Activated effector memory CD4-positive, alpha-beta T cell treated with anti-CD3 and anti-CD28 coated beads, Interleukin-2, amount 50 U/mL, for 16 hours (primary cell): ENCODE data around the gene GRB10.
"Not testable (repeated sequence)": the region's sequence is repeated elsewhere in the genome, so short reads cannot be mapped to it uniquely, and the experiment has no call there.

Experiments used
- DNase-seq: peaks from one replicate; pipeline ENCODE4 v3.0.0-alpha.2; 2020

Gene GRB10

DNA sequence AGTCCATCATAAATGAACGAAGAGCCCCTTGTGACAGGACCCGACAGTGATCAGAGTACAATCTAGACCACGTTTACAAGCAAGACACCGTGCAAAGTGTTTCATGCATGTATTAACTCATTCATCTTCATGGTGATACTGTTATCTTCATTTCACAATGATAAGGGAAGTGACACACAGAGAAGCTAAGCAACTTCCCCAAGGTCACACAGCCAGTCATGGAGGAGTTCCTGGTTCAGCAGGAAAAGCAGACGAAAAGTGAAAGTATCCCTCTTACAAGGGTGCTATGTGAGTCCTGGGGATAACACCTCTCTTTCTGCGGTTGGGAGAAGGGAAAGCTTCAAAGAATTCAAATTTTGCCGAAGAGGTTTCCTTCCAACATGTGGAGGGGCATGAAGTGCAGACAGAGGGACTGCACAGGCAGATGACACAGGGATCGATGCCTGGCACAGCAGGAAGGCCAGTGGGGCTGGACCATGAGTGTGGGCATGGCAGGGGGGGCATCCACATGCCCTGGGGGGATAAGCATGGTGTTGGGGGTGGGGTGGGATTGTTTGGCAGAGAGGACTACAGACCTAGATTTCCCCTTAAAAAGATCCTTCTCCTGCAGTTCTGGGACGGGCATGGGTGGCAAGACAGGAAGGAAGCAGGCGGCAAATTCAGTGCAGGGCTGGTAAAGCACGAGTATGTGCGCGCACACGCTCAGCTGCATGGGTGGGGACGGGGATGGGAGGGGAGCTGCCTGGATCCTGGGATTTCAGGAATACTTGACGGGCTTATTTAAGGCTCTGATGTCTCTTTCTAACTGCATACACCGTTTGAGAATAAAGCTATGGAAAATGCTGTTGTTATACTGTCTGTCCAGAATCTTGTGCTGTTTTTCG is 184.0 kb downstream of the GRB10 start:
- no peak for DNase-seq

DNA sequence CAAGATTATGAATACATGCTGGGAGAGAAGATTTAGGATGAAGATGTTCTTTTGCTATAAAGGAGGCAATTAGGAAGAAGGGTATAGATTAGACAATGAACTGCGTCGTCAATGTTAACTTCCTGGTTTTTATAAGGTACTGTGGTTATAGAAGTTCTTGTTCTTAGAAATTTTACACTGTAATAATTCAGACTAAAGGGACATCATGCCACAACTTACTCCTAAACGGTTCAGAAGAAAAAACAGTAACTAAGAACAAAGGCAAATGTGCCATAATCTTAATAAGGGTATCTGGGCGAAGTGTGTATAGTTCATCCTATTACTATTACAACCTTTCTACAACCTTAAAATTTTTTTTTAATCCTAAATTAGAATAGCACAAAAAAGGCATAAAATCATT is 186.2 kb downstream of the GRB10 start:
- DNase-seq = no peak

DNA sequence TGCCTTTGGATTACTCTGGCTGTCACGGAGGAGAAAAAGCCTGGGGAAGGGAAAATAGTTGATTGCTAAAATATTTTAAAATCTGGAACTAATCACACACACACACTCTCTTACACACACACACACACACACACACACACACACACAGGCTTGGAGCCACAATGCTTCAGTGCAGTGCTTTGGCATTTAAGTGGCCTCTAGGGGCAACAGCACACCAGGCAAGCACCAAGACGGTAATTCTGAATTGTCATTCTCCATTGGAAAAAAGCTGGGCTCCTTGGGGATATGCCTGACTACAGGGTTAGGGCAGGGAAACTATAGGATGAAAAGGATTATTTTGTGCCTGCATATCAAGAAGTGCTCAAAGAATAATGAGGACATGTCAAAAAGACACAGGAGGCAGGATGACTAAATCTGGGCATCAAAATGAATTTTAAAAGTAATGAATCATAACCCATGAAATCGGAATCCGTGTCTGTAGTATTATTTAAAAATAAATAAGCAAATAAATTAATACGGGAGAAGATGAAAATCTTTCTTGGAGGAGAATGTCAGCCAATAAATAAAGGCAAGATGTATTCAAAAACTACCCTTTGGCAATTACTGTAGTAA is 187.1 kb downstream of the GRB10 start:
- no peak for DNase-seq

DNA sequence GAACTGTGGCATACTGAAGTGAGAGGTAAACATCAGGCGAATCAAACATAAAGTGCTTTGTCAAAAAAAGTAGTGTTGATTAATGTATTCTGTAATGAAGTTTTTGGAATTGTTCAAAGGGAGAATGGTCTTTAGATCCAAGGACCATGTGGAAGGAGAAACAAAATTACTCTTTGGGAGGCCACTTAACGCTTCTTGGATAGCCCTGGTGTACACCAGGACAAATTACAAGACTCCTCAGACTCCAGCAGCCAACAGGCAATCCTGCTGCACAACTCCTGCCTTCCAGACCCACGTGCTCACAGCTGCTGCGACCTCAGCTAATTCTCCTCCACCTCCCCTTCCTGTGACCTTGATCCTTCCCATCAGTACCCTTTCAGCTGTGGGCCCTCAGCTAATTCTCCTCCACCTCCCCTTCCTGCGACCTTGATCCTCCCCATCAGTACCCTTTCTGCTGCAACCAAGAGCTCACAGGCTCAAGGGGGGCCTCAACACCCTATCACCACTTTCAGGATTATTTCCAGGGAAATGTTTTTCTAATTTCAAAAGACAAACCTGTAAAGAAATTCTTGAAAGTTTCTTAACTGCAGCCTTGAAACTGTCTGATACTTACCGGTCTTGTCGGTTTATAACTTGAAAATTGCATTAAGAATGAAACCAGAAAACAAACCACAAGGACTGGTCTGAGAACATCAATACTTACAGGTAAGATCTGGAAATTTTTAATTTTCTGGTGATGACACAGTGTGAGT is 187.8 kb downstream of the GRB10 start:
- no peak for DNase-seq

DNA sequence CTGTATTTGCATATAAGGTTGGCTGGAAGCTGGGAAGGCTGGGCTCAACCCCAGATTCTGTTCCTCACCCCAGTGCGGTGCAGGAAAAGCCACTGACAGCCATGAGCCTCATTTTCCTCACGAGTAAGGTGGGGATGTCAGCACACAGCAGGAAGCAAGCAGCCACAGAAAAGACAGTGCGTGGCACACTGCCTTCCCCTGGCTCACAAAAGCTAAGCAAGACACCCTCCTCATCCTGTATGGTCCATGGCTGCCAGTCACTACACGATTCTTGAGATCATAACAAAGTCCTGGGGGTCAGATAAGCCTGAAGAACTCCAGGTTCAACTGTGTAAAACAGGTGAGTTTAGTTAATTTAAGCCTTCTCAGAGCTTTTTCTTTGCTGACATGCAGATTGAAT is 188.6 kb downstream of the GRB10 start:
- no peak for DNase-seq

DNA sequence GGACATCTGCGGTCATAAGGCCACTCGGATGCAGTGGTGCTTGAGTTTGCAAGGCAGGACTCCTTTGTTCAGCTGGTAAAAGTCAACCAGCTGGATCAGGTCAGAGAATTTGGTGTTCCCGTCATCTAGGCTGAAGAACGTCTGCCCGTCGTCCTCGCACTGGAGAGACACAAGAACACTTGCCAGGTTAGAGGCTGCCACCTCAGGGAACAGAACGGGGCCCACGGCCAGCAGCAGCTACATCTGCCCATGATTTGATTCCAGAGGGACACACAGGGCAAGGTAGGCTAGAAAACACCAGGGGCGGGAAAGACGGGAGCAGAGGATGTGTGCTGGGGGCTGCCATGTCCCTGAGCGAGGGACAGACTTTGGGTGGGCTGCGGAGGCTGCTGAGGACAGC is 189.8 kb downstream of the GRB10 start:
- no peak for DNase-seq

DNA sequence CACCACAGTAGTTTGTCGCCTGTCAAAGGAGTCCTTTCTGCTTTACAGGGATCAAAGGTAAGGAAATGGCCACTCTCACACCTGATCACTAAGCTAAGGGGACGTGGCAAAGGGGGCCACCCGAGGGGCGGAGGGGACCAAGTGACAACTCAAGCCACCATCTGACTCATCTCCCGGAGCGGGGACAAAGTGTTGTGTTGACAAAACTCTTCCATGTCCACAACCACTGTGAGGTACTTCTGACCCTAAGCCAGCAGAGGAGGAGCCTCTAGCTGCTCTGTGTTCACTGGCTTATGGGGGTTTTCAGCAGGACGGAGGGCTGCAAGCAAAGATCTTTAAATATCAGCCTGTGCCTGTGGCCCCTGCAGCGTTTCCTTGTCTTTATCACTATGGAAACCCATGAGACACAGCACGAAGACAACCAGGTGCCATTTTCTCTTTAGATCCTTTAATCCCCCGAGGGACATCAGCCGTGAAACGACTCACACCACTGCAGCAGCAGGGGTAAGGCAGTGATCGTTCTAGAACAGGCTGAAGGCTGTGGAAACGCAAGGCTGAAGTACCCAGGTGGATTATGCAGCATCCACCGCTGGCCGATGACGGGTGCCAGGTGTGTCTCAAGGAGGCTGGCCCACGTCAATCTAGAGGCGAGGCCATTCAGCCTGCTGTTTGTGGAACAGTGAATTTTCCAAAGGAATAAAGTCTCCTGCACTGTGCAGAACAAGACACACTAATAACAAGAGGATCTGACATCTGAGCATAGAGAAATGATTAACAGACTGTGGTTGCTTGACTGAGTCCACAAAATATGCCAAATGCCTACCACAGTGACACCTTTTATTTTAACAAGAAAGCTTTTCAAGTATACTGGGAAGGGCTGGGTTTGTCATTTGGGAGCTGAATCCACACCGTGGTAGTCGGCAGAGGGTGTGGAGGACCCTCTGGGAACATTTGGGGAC is 190.9 kb downstream of the GRB10 start:
- no peak for DNase-seq

DNA sequence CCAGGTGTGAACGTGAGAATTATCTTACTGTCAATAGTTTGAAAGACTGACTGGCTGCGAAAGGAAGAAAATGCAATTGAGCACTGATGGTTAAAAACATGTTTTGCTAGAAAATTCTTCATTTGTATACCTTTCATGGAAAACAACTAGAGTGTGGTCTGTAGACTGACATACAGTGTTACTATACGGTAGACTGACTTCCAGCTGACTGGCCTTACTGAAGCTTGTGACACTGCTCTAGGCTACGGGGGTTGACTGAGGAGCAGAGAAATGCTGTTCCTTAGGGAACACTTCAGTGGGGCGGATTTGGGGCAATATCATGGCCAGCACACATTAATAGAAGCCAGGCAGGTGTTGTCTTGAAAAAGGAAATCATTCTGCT is 191.6 kb downstream of the GRB10 start:
- no peak for DNase-seq

DNA sequence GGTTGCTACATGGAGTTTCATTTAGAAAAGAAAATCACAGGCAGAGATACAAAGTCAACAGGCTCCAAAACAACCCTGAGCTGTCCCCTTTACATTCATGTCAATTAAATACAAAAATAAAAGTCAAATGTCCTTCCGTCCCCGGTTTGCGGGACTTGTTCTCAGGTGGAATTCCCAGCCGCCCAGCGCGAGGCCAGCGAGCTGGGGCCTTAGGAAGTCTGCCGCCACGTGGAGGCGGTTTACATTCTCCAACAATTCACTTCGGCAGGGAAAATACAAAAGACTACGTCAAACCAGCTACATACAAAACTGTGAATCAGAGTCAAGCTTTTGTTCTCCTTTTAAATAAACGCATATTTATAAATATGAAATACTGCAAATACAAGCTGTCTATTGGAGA is 192.2 kb downstream of the GRB10 start:
- DNase-seq = no peak

DNA sequence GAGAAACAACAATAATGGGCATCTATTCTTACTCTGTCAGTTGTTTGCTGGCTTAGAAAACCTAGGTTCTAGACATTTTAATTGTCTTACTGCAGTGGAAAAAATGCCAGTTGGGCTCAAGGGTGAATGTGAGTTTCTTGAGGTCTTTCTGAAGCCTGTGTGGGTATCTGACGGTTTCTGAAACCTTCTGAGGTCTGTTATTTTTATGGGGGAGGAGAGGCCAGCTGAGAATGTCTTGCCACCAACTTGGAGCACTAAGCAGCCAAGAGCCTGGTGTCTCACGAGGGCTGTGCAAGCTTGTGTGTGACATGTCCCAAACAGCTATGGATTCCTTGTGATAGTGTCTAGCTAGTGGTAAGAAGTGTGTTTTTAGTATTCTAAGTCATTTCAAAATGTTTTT is 193.3 kb downstream of the GRB10 start:
- DNase-seq = no peak

DNA sequence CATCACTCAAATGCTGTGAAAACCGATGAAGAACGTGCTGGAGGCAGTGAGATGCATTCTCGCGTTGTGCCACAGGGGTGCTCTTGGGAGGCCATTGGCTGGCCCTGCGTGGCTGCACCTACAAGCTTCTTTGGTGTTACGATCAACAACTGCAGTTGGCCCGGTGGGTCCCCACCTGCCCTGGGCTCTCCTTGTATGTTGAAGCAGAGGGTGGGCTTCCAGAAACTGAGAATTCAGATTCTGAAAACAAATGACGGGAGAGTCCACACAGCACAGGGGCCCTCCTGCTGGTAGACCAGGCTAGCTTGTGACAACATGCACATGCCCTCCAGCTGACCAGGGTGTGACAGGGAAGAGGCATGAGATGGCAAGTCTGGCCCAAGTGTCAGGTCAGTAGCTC is 193.8 kb downstream of the GRB10 start:
- no peak for DNase-seq

DNA sequence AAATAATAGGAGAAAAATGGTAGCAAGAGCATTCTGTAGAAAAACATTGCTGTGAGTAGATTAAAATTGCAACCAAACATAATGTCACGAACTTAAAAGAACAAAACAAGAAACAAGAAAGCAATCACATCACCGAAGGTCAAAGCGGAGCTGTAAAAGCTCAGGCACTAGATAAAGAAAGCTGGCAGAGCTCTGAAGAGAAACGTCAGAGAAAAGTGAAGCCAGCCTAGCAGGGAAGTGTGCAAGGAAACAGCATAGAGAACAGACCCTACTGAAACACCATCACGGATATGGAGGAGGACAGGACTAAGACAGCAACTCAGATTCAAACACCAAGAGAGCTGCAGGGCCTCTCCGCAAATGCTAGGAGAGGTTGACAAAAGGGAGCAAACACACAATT is 195.0 kb downstream of the GRB10 start:
- DNase-seq = no peak

DNA sequence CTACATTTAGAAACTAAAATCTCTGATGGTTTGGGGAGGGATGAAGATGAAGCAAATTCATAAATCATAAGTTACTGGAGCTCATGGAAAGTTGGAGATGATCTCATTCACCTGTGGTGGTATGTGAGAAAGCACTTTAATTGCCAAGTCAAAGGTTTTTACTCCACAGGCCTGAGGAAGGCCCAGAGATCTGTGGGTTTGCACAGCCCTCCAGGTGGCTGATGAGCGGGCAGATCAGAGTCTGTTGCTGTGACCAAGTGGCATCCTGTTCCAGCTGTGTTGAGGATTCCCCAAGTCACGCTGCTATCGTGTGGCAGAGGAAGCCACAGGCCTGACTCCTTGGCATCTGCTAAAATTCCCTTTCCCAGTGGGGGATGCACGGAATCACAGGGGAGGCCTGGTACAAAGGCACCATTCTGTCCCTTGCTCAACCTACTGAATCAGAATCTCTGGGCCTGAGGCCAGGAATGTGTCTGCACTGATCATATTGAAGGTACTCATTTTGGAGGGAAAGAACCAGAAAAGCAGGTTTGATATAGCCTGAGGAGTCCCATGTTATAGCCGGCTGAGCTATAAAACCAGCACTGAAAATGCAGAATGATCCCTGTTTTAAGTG is 197.8 kb downstream of the GRB10 start:
- no peak for DNase-seq

DNA sequence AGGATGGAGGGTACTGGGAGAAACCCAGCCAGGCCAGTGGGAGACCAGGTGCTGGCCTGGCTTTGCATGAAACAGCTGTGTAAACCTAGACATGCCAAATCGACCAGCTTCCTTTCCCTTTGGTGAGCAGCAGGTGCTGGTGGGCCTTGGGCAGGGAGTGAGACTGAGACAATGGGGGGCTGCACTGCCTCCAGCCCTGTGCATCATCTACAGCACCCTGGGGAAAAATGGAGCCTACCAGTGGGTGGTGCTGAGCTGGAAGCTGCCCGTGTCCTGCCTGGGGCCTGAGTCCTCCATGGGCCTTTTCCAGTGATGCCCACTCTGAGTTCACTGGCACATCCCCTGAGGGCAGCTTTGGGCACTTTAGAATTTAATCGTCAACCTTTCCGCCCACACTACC is 198.3 kb downstream of the GRB10 start:
- DNase-seq = no peak

DNA sequence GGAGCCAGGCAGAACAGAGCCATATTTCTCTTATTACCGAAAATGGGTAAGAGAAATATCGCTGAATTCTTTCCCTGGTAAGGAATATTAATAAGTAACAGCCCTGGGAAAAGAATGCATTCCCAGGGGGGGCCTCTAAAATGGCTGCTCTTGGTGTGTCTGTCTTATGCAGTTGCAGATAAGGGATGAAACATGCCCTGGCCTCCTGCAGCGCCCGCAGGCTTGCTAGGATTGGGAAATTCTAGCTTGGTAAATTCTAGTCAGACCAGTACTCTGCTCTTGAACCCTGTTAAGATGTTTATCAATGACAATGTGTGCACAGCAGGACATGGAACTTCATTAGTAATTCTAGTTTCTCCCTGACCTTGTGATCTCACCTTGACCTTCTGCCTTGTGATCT is 199.4 kb downstream of the GRB10 start:
- not testable (repeated sequence) for DNase-seq

DNA sequence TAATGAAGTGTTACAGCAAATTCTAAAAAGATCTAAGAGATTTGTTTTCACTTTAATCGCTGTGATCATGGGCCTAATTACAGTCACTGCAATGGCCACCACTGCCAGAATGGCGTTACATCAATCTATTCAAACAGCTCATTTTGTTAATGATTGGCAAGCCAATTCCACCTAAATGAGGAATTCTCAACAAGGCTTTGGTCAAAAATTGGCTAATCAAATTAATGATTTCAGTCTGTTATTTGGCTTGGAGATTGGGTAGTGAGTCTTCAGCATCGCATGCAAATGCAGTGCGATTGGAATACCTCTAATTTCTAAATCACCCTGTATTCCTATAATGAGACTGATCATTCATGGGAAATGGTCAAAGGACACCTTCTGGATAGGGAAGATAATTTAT is 200.4 kb downstream of the GRB10 start:
- DNase-seq = not testable (repeated sequence)

DNA sequence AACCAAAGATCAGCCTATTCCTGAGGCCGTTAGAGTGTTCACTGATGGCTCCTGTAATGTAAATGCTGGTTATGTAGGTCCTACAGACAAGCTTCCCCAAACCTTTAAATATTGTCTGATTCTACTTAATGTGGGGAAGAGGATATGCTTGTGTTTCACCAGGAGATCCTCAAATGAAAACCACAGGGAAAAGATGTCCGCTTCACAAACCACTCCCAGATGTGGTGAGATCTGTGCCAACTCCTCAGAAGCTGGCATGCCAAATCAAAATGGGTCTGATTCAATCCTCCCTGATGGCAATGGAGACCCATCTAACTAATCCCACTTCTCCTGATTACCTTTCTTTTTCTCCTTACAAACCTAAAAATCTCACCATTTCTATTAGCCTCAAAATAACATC is 202.0 kb downstream of the GRB10 start:
- not testable (repeated sequence) for DNase-seq

DNA sequence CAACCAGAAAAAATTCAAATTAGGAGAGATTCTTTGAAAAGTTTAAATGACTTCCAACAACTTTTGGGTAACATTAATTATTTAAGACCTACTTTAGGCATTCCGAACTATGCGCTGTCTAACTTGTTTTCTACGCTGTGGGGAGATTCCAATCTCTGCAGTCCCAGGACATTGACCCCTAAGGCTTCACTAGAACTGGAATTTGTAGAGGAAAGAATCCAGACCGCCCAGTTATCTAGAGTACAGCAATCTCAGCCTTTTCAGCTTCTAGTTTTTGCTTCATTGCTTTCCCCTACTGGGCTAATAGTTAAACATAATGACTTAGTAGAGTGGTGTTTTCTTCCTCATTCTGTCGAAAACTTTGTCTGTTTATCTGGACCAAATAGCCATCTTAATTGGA is 202.6 kb downstream of the GRB10 start:
- no peak for DNase-seq

DNA sequence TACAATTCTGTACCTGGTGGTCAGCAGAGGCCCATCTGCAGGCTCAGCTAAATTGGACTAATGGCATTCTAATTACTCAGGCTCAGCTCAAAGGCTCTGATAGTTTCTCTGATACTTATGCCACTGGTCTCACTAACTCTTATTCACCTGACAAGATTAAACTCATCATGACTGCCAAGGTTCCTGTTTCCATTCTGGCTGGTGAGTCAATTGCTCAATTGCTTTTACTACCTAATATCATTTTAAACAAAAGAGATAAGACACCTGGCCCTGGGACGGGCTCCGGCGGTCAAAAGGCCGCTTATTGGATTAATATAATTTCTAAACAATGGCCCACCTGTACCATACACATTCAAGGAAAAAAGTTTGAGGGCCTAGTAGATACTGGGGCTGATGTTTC is 204.6 kb downstream of the GRB10 start:
- not testable (repeated sequence) for DNase-seq

DNA sequence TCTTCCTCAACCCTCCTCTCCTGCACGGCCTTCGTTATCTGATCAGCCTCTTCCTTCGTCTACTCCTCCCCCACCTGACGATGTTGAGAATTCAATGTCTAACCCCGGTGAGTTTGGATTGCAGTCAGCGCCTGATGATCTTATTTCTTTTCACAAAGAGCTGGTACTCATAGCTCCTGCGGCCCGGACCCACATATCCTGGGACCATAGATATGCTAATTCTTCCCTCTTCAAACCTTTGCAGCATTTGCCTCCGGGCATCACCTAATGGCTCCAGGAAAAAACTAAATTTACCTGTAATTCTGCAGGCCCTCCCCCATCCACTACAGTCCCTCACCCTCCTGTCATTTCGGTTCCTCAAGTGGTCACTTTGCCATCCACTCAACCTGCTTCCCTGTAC is 205.1 kb downstream of the GRB10 start:
- no peak for DNase-seq

DNA sequence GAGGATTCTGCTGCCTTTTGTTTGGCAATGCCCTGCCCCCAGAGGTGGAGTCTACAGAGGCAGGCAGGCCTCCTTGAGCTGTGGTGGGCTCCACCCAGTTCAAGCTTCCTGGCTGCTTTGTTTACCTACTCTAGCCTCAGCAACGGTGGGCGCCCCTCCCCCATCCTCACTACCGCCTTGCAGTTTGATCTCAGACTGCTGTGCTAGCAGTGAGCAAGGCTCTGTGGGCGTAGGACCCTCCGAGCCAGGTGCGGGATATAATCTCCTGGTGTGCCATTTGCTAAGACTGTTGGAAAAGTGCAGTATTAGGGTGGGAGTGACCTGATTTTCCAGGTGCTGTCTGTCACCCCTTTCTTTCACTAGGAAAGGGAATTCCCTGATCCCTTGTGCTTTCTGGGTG is 206.3 kb downstream of the GRB10 start:
- DNase-seq = not testable (repeated sequence)

DNA sequence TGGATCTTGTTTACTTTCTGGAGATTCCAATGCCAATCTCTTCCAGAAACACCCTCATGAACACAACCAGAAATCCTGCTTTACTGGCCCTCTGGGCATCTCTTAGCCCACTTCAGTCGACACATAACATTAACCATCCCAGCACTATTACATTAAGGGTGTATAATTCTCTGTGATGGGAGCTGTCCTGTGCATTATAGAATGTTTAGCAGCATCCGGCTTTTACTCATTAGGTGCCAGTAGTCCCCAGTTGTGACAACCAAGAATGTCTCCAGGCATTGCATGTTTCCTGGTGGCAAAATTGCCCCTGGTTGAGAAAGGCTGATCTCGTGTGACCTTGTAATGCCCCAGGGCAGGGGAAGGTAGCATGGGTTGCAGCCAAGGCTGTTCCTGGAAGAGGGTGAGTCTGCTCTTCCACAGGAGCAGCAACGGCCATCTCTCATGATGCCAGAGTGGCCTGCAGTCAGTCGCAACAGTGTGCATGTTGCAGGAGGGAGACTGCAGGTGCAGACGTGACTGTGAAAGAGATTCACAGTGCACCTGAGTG is 214.9 kb downstream of the GRB10 start:
- DNase-seq = no peak
